Endodermal cell (in vitro differentiated cells): ENCODE data around the gene ID2. TPM values are rescaled to one million over a fixed set of nuclear protein-coding genes. Genes with fewer than 3 reads are reported as not detected.

Source experiments
- DNase-seq: peaks from one replicate; pipeline ENCODE4 v3.0.0-alpha.2; 2017
- H3K27ac ChIP-seq: 2 replicates; pipeline ENCODE4 v1.5.1; 2013; ENCODE audit warnings: mild to moderate bottlenecking, low read depth, low read length, moderate library complexity
- H3K27me3 ChIP-seq: 2 replicates; pipeline ENCODE4 v1.6.1; 2013; ENCODE audit warnings: mild to moderate bottlenecking, low read length, moderate library complexity; ENCODE audit not compliant: insufficient read depth, control insufficient read depth, poor library complexity, severe bottlenecking
- H3K36me3 ChIP-seq: 2 replicates; pipeline ENCODE4 v1.7.0; 2013; ENCODE audit warnings: mild to moderate bottlenecking, low read length, moderate library complexity; ENCODE audit not compliant: control insufficient read depth, insufficient read depth
- H3K4me1 ChIP-seq: one replicate; pipeline ENCODE4 v1.7.0; 2013; ENCODE audit warnings: low read length; ENCODE audit not compliant: control insufficient read depth, insufficient read depth
- H3K4me3 ChIP-seq: 2 replicates; pipeline ENCODE4 v1.5.1; 2013; ENCODE audit warnings: mild to moderate bottlenecking, low read length, moderate library complexity
- H3K9ac ChIP-seq: 2 replicates; pipeline ENCODE4 v1.6.1; 2013; ENCODE audit warnings: mild to moderate bottlenecking, low read length, moderate library complexity; ENCODE audit not compliant: poor library complexity, severe bottlenecking; ENCODE audit errors: extremely low read depth
- H3K9me3 ChIP-seq: 2 replicates; pipeline ENCODE4 v1.6.1; 2013; ENCODE audit warnings: mild to moderate bottlenecking, low read length, moderate library complexity; ENCODE audit not compliant: control insufficient read depth
- H3K27ac Mint-ChIP-seq: 2 replicates; pipeline ENCODE4 v1.8.0; 2020; ENCODE audit warnings: mixed read lengths
- H3K27me3 Mint-ChIP-seq: 2 replicates; pipeline ENCODE4 v1.8.0; 2021; ENCODE audit warnings: mild to moderate bottlenecking, mixed read lengths; ENCODE audit not compliant: insufficient read depth
- H3K36me3 Mint-ChIP-seq: 2 replicates; pipeline ENCODE4 v1.8.0; 2020; ENCODE audit warnings: low read depth, mixed read lengths
- H3K4me1 Mint-ChIP-seq: 2 replicates; pipeline ENCODE4 v1.8.0; 2020; ENCODE audit warnings: mixed read lengths
- H3K4me3 Mint-ChIP-seq: 2 replicates; pipeline ENCODE4 v1.8.0; 2020; ENCODE audit warnings: mild to moderate bottlenecking, moderate library complexity, mixed read lengths
- H3K9me3 Mint-ChIP-seq: 2 replicates; pipeline ENCODE4 v1.8.0; 2020; ENCODE audit warnings: mild to moderate bottlenecking, mixed read lengths
- CTCF ChIP-seq: fragments of 200-600 bp; sonication (generic); conservative IDR thresholded peaks from 2 replicates; pipeline ENCODE4 v1.5.0; 2021; ENCODE audit warnings: antibody characterized with exemption, mild to moderate bottlenecking
- WGBS, 2 experiments: methylation state at CpG; one replicate each; pipeline versions ENCODE4 v1.1.5 to v1.1.7; 2013; ENCODE audit warnings: missing lambda C conversion rate in 2 of 2, mixed read lengths in 1 of 2; ENCODE audit not compliant: insufficient coverage in 1 of 2, insufficient read length in 1 of 2; 5-methylcytosine and 5-hydroxymethylcytosine counted together
- total RNA-seq, 2 donors: library from RNA; stranded (reverse); fragmentation: NEBNext Ultra II Directional in 1 of 2; extraction: Animal tissue kit (Norgen Biotek cat#: 25700) in 1 of 2; gene quantifications; 2 replicates in 1 of 2; 3 replicates in 1 of 2; pipeline ENCODE4 v1.2.1, GENCODE V29; 2021

The ID2 gene
- total RNA-seq, 2 donors from 2014 or later = 83.5 to 91.2 TPM

GRCh38 chr2:8656811-8657210 is 25.0 kb upstream of the ID2 start:
- no peak overlapping the region for H3K4me3 Mint-ChIP-seq
- no peak for DNase-seq
- peaks cover 13% of the 10 kb centered on the region for H3K4me1 Mint-ChIP-seq
- Histone ChIP-seq H3K4me3 (no peak overlapping the region), H3K27me3 (no peaks in the 10 kb centered on the region), H3K4me1 (no peaks in the 10 kb centered on the region), H3K9me3 (no peaks in the 10 kb centered on the region), H3K27ac (no peak overlapping the region), H3K9ac (no peak overlapping the region), H3K36me3 (no peaks in the 10 kb centered on the region)
- no peak overlapping the region for H3K27ac Mint-ChIP-seq
- H3K36me3 Mint-ChIP-seq = no peaks in the 10 kb centered on the region
- TF ChIP-seq CTCF = no peak
- WGBS, 2 experiments = 90 to 100% methylated on average over 2 to 4 of the region's 4 CpGs
- H3K27me3 Mint-ChIP-seq = no peaks in the 10 kb centered on the region
- H3K9me3 Mint-ChIP-seq = no peaks in the 10 kb centered on the region

- Histone ChIP-seq H3K9ac (no peak overlapping the region), H3K4me1 (no peaks in the 10 kb centered on the region), H3K27ac (no peak overlapping the region), H3K27me3 (no peaks in the 10 kb centered on the region), H3K4me3 (no peak overlapping the region), H3K9me3 (no peaks in the 10 kb centered on the region), H3K36me3 (no peaks in the 10 kb centered on the region)
- WGBS, 2 experiments = 86 to 98% methylated on average over 6 to 17 of the region's 17 CpGs
- H3K36me3 Mint-ChIP-seq = no peaks in the 10 kb centered on the region
- no peaks in the 10 kb centered on the region for H3K27me3 Mint-ChIP-seq
- H3K4me1 Mint-ChIP-seq = peaks cover 20% of the 10 kb centered on the region
- H3K4me3 Mint-ChIP-seq = no peak overlapping the region
- DNase-seq = no peak
- no peaks in the 10 kb centered on the region for H3K9me3 Mint-ChIP-seq
- no peak for TF ChIP-seq CTCF
- H3K27ac Mint-ChIP-seq = no peak overlapping the region
These were observed 24.3 kb upstream of the ID2 start for GRCh38 chr2:8657423-8658062.

- Histone ChIP-seq H3K9me3 (no peaks in the 10 kb centered on the region), H3K4me3 (no peak overlapping the region), H3K27me3 (no peaks in the 10 kb centered on the region), H3K36me3 (no peaks in the 10 kb centered on the region), H3K27ac (no peak overlapping the region), H3K9ac (no peak overlapping the region), H3K4me1 (no peaks in the 10 kb centered on the region)
- Mint-ChIP-seq H3K36me3 (no peaks in the 10 kb centered on the region), H3K4me1 (peaks cover 21% of the 10 kb centered on the region), H3K27me3 (no peaks in the 10 kb centered on the region), H3K4me3 (no peak overlapping the region), H3K9me3 (no peaks in the 10 kb centered on the region), H3K27ac (no peak overlapping the region)
- 94% methylated on average over 12 to 22 of the region's 22 CpGs for WGBS, 2 experiments
- no peak for TF ChIP-seq CTCF
- DNase-seq = no peak
These were observed 23.6 kb upstream of the ID2 start for GRCh38 chr2:8658064-8658862.
